ENCODE results near the gene KIAA0753. TPM values are rescaled to one million over a fixed set of nuclear protein-coding genes. Genes with fewer than 3 reads are reported as not detected.
A peak's percentile ranks its signal among the peaks of the same experiment; 100 is the strongest.

The KIAA0753 gene
- total and polyA plus RNA-seq, 8 donors: 3.8 to 138 (median 17.6) TPM

GRCh38 chr17:6589266-6589946, 51.1 kb downstream of the KIAA0753 start:
- intact Hi-C loops (cut with DNase I; ENCODE audit: low total_unique reads): no loop called here
- 94 to 96% (median 95%) methylated on average over 15 of the region's 15 CpGs for WGBS, 5 donors

GRCh38 chr17:6588165-6588564, 52.3 kb downstream of the KIAA0753 start:
- Histone ChIP-seq H3K9me3 (peaks cover 0 to 8% (median 3%) of the 10 kb centered on the region in 4 donors), H3K36me3 (peaks cover 42 to 98% (median 91%) of the 10 kb centered on the region in 4 donors), H3K4me1 (peaks cover 5 to 26% (median 10%) of the 10 kb centered on the region in 4 donors), H3K27ac (no peak overlapping the region), H3K27me3 (no peaks in the 10 kb centered on the region), H3K4me3 (no peak overlapping the region)
- DNase-seq: no peak
- TF ChIP-seq POLR2A (IDR thresholded peaks at IDR 0.05) (no peak), POLR2AphosphoS5 (IDR thresholded peaks at IDR 0.05) (no peak), EP300 (IDR thresholded peaks at IDR 0.05) (no peak), CTCF (IDR thresholded peaks at IDR 0.05) (no peak)
- WGBS, 5 donors: 92 to 99% (median 95%) methylated on average over 5 of the region's 5 CpGs
- intact Hi-C loops (cut with DNase I; ENCODE audit: low total_unique reads): no loop called here

More at GRCh38 chr17:6589266-6589946, 51.1 kb downstream of the KIAA0753 start:
- TF ChIP-seq POLR2A (IDR thresholded peaks at IDR 0.05): no peak
- TF ChIP-seq CTCF (IDR thresholded peaks at IDR 0.05): no peak
- no peak for TF ChIP-seq POLR2AphosphoS5 (IDR thresholded peaks at IDR 0.05)
- TF ChIP-seq EP300 (IDR thresholded peaks at IDR 0.05): no peak
- peaks cover 0 to 8% (median 3%) of the 10 kb centered on the region in 4 donors for H3K9me3 ChIP-seq
- H3K4me1 ChIP-seq: peaks cover 5 to 28% (median 10%) of the 10 kb centered on the region in 4 donors
- no peak for DNase-seq
- H3K27ac ChIP-seq: no peak overlapping the region
- H3K4me3 ChIP-seq: no peak overlapping the region
- H3K27me3 ChIP-seq: no peaks in the 10 kb centered on the region
- peaks cover 53 to 98% (median 91%) of the 10 kb centered on the region in 4 donors for H3K36me3 ChIP-seq

GRCh38 chr17:6587310-6587709, 53.2 kb downstream of the KIAA0753 start:
- TF ChIP-seq EP300 (IDR thresholded peaks at IDR 0.05) (no peak), POLR2AphosphoS5 (IDR thresholded peaks at IDR 0.05) (peak in 1 of 3 donors; percentile 25), CTCF (IDR thresholded peaks at IDR 0.05) (no peak), POLR2A (IDR thresholded peaks at IDR 0.05) (no peak)
- H3K36me3 ChIP-seq: peaks cover 41 to 98% (median 94%) of the 10 kb centered on the region in 4 donors
- no peaks in the 10 kb centered on the region for H3K27me3 ChIP-seq
- H3K4me1 ChIP-seq: peaks cover 5 to 18% (median 10%) of the 10 kb centered on the region in 4 donors
- WGBS, 5 donors: 40 to 73% (median 56%) methylated on average over 4 of the region's 4 CpGs
- intact Hi-C loops (cut with DNase I; ENCODE audit: low total_unique reads): no loop called here
- H3K27ac ChIP-seq: no peak overlapping the region
- H3K9me3 ChIP-seq: peaks cover 0 to 8% (median 3%) of the 10 kb centered on the region in 4 donors
- DNase-seq: no peak
- no peak overlapping the region for H3K4me3 ChIP-seq

- H3K27ac ChIP-seq: no peak overlapping the region
- H3K36me3 ChIP-seq: peaks cover 18 to 91% (median 89%) of the 10 kb centered on the region in 4 donors
- TF ChIP-seq CTCF (IDR thresholded peaks at IDR 0.05): no peak
- no peak for TF ChIP-seq POLR2A (IDR thresholded peaks at IDR 0.05)
- TF ChIP-seq EP300 (IDR thresholded peaks at IDR 0.05): no peak
- TF ChIP-seq POLR2AphosphoS5 (IDR thresholded peaks at IDR 0.05): no peak
- no peak for DNase-seq
- WGBS, 5 donors: 97 to 99% (median 98%) methylated on average over 4 of the region's 4 CpGs
- peaks cover 0 to 8% (median 3%) of the 10 kb centered on the region in 4 donors for H3K9me3 ChIP-seq
- intact Hi-C loops (cut with DNase I; ENCODE audit: low total_unique reads): no loop called here
- peaks cover 0 to 3% (median 0%) of the 10 kb centered on the region in 4 donors for H3K4me1 ChIP-seq
- no peaks in the 10 kb centered on the region for H3K27me3 ChIP-seq
- no peak overlapping the region for H3K4me3 ChIP-seq
These were observed 57.1 kb downstream of the KIAA0753 start for GRCh38 chr17:6583411-6583810.
